Neural crest cell (in vitro differentiated cells): ENCODE data around the gene BCR. TPM values are rescaled to one million over a fixed set of nuclear protein-coding genes. Genes with fewer than 3 reads are reported as not detected.

Experiments
- DNase-seq: peaks from one replicate; pipeline ENCODE4 v3.0.0; 2021; ENCODE audit warnings: low read depth, mixed read lengths, low spot score
- H3K27ac Mint-ChIP-seq: one replicate; pipeline ENCODE4 v1.8.0; 2021; ENCODE audit warnings: mild to moderate bottlenecking, mixed read lengths; ENCODE audit not compliant: unreplicated experiment
- H3K27me3 Mint-ChIP-seq: 2 replicates; pipeline ENCODE4 v1.8.0; 2021; ENCODE audit warnings: low read depth, mild to moderate bottlenecking, mixed read lengths
- H3K36me3 Mint-ChIP-seq: 2 replicates; pipeline ENCODE4 v1.8.0; 2021; ENCODE audit warnings: low read depth, mild to moderate bottlenecking, mixed read lengths
- H3K4me1 Mint-ChIP-seq: 2 replicates; pipeline ENCODE4 v1.8.0; 2021; ENCODE audit warnings: mixed read lengths
- H3K4me3 Mint-ChIP-seq: one replicate; pipeline ENCODE4 v1.8.0; 2021; ENCODE audit warnings: mild to moderate bottlenecking, mixed read lengths
- H3K9me3 Mint-ChIP-seq: 2 replicates; pipeline ENCODE4 v1.8.0; 2021; ENCODE audit warnings: mixed read lengths
- total RNA-seq: library from RNA; stranded (reverse); gene quantifications from 2 replicates; pipeline ENCODE4 v1.2.1, GENCODE V29; 2021
- TF ChIP-seq, protein P1 (sequence below): fragments of 200-600 bp; sonication (generic); conservative IDR thresholded peaks from 2 replicates; pipeline ENCODE4 v1.5.0; 2021; ENCODE audit warnings: antibody characterized with exemption, mild to moderate bottlenecking

BCR gene
- total RNA-seq, 1 donor from 2014 or later: 54.2 TPM

DNA sequence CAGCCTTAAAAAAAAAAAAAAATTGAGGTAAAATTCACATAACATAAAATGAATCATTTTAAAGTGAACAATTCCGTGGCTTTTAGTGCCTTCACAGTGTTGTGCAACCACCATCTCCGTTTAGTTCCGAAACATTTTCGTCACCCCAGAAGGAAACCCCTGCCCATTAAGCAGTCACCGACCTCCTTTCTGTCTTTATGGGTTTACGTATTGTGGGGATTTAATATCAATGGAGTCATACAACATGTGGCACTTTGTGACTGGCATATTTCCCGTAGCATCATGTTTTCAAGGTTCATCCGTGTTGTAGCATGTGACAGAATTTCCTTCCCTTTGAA lies 65.5 kb downstream of the BCR start:
- no peak for DNase-seq
- TF ChIP-seq, protein P1, sequence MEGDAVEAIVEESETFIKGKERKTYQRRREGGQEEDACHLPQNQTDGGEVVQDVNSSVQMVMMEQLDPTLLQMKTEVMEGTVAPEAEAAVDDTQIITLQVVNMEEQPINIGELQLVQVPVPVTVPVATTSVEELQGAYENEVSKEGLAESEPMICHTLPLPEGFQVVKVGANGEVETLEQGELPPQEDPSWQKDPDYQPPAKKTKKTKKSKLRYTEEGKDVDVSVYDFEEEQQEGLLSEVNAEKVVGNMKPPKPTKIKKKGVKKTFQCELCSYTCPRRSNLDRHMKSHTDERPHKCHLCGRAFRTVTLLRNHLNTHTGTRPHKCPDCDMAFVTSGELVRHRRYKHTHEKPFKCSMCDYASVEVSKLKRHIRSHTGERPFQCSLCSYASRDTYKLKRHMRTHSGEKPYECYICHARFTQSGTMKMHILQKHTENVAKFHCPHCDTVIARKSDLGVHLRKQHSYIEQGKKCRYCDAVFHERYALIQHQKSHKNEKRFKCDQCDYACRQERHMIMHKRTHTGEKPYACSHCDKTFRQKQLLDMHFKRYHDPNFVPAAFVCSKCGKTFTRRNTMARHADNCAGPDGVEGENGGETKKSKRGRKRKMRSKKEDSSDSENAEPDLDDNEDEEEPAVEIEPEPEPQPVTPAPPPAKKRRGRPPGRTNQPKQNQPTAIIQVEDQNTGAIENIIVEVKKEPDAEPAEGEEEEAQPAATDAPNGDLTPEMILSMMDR: no peak
- Mint-ChIP-seq H3K36me3 (no peaks in the 10 kb centered on the region), H3K4me3 (no peak overlapping the region), H3K27me3 (no peaks in the 10 kb centered on the region), H3K27ac (no peak overlapping the region), H3K4me1 (peaks cover 80% of the 10 kb centered on the region), H3K9me3 (no peaks in the 10 kb centered on the region)

DNA sequence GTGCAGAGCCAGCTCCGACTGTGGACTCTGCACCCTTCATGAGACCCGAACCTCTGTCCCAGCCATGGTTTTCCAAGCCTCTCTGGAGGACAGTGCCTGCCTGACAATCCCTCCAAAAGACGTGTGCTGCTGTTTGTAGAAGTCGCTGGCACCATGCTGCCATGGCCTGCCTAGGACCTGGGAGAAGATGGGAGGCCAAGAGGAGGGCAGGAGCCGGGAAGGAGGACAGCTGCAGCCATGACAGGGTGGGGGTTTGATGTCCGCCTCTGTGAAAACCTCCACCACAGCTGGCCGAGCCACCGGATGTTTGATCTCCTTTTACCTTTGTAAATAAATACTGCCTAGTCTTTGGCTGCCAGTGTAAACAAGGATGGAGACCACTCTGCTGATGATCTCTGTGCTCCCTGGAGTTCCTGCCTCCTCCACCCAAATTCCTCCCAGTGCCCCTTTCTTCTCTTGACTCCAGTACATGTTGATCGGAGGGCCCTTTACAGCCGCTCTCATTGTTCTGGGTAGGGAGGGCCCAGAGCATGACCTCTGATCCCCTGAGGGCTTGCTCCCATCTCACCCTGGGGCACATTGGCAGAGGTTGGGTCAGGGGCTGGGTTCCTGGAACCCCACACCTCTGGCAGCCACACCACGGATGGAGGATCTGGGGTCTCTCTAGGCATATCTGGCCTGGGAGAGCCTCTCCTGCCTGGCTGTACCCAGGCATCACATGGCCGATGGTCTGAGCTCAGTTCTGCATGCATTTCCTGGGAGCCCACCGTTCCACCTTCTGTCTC lies 66.9 kb downstream of the BCR start:
- H3K27ac Mint-ChIP-seq: peak overlapping the region; percentile 87
- no peak overlapping the region for H3K4me3 Mint-ChIP-seq
- H3K36me3 Mint-ChIP-seq: no peaks in the 10 kb centered on the region
- no peak for DNase-seq
- H3K9me3 Mint-ChIP-seq: no peaks in the 10 kb centered on the region
- TF ChIP-seq, protein P1: no peak
- H3K27me3 Mint-ChIP-seq: no peaks in the 10 kb centered on the region
- peaks cover 68% of the 10 kb centered on the region for H3K4me1 Mint-ChIP-seq

DNA sequence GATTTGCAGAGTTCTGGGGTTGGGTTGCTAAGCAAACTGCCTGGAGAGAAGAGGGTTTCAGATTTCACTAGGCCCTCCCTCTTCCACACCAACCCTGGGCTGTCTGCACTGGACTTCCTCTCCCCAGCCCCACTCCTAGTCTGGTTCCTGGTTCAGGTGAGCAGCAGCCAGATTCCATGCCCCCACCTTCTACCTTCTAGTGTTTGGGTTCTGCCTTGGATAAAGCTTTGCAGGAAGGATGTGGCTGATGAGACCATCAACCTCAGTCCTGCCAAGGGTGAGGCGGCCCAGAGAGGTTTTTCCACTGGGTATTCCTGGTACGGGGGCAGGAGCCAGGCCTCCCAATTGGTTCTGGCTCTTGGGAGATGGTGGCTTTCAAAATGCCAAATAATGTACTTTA lies 68.3 kb downstream of the BCR start:
- TF ChIP-seq, protein P1: no peak
- peaks cover 54% of the 10 kb centered on the region for H3K4me1 Mint-ChIP-seq
- no peak for DNase-seq
- H3K9me3 Mint-ChIP-seq: no peaks in the 10 kb centered on the region
- no peak overlapping the region for H3K4me3 Mint-ChIP-seq
- H3K27ac Mint-ChIP-seq: no peak overlapping the region
- no peaks in the 10 kb centered on the region for H3K36me3 Mint-ChIP-seq
- no peaks in the 10 kb centered on the region for H3K27me3 Mint-ChIP-seq

DNA sequence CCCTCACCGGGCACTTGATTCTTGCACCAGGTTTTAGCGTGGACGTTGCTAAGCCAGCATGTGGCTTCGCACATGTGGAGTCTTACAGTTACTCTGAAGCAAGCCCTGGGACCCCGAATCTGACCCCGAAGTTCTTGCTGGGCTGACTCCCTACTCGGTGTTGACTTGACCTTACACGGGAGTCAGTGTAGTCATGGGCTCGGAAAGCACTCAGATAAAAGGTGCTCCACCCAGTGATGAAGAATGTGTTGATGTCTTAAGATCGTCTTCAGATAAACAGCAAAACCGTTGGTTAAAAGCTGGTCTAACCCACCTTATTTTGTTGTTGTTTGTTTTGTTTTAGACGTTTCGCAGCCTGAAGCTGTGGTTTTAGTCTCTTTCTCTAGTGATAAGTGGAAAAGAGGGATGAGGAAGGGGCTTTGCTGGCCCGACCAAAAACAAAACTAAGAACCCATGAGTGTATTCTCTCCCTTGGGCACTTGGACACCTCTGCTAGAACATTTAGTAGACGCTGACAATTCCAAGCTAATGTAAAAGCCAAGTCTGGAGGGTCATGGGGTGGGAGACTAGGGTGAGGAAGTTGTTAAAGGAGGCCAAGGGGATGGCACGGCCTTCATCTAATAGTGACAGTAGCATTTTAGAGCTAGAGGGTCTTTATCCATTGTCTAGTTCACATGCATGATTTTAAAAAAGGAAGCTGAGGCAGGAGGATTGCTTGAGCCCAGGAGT lies 69.9 kb downstream of the BCR start:
- DNase-seq: no peak
- Mint-ChIP-seq H3K9me3 (no peaks in the 10 kb centered on the region), H3K36me3 (no peaks in the 10 kb centered on the region), H3K4me3 (no peak overlapping the region), H3K27ac (peak overlapping the region; percentile 93), H3K4me1 (peaks cover 39% of the 10 kb centered on the region), H3K27me3 (no peaks in the 10 kb centered on the region)
- TF ChIP-seq, protein P1: no peak

DNA sequence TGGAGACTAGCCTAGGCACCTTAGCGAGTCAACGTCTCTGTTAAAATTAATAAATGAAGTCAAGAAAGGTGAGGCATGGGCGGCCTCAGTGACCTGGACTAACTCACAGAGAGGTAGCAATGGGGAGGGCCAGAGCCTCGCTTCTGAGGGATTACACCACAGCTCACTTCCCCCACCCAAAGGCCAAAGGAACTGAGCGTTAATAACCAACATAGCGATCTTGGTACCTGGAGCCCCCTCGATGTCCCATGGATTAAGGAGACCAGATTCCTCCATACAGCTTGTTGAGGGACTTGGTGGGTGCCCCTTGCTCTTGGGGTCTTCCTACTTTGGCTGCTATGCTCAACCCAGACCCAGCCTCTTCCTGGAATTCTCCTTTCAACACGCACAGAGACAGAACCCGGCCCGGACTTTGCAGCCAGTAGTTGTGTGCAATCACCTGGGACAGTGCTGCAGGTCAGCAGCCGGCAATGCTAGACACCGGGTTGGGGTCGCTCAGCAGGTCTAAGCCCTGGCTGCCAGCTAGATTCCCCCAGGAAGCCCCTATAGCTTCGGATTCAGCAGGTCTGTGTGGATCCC lies 70.6 kb downstream of the BCR start:
- H3K27ac Mint-ChIP-seq: no peak overlapping the region
- no peaks in the 10 kb centered on the region for H3K9me3 Mint-ChIP-seq
- no peaks in the 10 kb centered on the region for H3K27me3 Mint-ChIP-seq

More for the DNA sequence above, 70.6 kb downstream of the BCR start:
- Mint-ChIP-seq H3K4me3 (no peak overlapping the region), H3K36me3 (no peaks in the 10 kb centered on the region), H3K4me1 (peaks cover 37% of the 10 kb centered on the region)
- no peak for DNase-seq
- TF ChIP-seq, protein P1: no peak
